CD8-positive, alpha-beta memory T cell (primary cell): Measurements from ENCODE around the gene DIDO1. TPM values are rescaled to one million over a fixed set of nuclear protein-coding genes. Genes with fewer than 3 reads are reported as not detected.

Experiments
- CTCF ChIA-PET: fragments of 350-600 bp; sonication (Branson Sonifier 250); formaldehyde crosslinking; loops from one replicate; lab custom pipeline; 2021; ENCODE audit warnings: antibody characterized with exemption; lab: Charles Lee
- POLR2A ChIA-PET: fragments of 350-600 bp; sonication (Branson Sonifier 250); formaldehyde crosslinking; loops from one replicate; lab custom pipeline; 2021; ENCODE audit warnings: antibody characterized with exemption; lab: Charles Lee
- DNase-seq, 5 donors: peaks; one replicate each; pipeline versions ENCODE4 v3.0.0 to v3.0.0-alpha.2; 2020 to 2022; ENCODE audit warnings: mixed read lengths in 1 of 5
- H3K27ac ChIP-seq: one replicate; pipeline ENCODE4 v1.7.0; 2013; ENCODE audit warnings: low read depth, mild to moderate bottlenecking, low read length, moderate library complexity
- H3K27me3 ChIP-seq: 2 replicates; pipeline ENCODE4 v1.7.0; 2013; ENCODE audit warnings: low read length, mild to moderate bottlenecking; ENCODE audit not compliant: insufficient read depth, poor library complexity, severe bottlenecking
- H3K36me3 ChIP-seq: 2 replicates; pipeline ENCODE4 v1.7.0; 2013; ENCODE audit warnings: mild to moderate bottlenecking, low read length, moderate library complexity; ENCODE audit not compliant: insufficient read depth
- H3K4me1 ChIP-seq: 2 replicates; pipeline ENCODE4 v1.7.0; 2013; ENCODE audit warnings: mild to moderate bottlenecking, low read length, moderate library complexity; ENCODE audit not compliant: insufficient read depth
- H3K4me3 ChIP-seq: 2 replicates; pipeline ENCODE4 v1.7.0; 2013; ENCODE audit warnings: mild to moderate bottlenecking, low read length
- H3K9me3 ChIP-seq: 2 replicates; pipeline ENCODE4 v1.7.0; 2013; ENCODE audit warnings: mild to moderate bottlenecking, low read length
- H3K27ac Mint-ChIP-seq, 8 donors: one replicate each; pipeline ENCODE4 v1.8.0; 2020 to 2021; ENCODE audit warnings: mixed read lengths in 8 of 8, mild to moderate bottlenecking in 6 of 8, inconsistent platforms in 3 of 8, moderate library complexity in 3 of 8
- H3K27me3 Mint-ChIP-seq, 2 donors: one replicate each; pipeline ENCODE4 v1.8.0; 2020 to 2021; ENCODE audit warnings: mixed read lengths in 2 of 2, mild to moderate bottlenecking in 1 of 2, moderate library complexity in 1 of 2
- H3K36me3 Mint-ChIP-seq, 3 donors: one replicate each; pipeline ENCODE4 v1.8.0; 2020 to 2021; ENCODE audit warnings: mixed read lengths in 3 of 3, inconsistent platforms in 1 of 3, mild to moderate bottlenecking in 1 of 3
- H3K4me1 Mint-ChIP-seq, 3 donors: one replicate each; pipeline ENCODE4 v1.8.0; 2020 to 2021; ENCODE audit warnings: mixed read lengths in 3 of 3, inconsistent platforms in 1 of 3, mild to moderate bottlenecking in 1 of 3
- H3K4me3 Mint-ChIP-seq, 7 donors: one replicate each; pipeline ENCODE4 v1.8.0; 2020 to 2021; ENCODE audit warnings: mixed read lengths in 7 of 7, mild to moderate bottlenecking in 6 of 7, moderate library complexity in 4 of 7, inconsistent platforms in 2 of 7
- H3K9me3 Mint-ChIP-seq, 5 donors: one replicate each; pipeline ENCODE4 v1.8.0; 2020 to 2022; ENCODE audit warnings: mixed read lengths in 5 of 5, mild to moderate bottlenecking in 3 of 5, moderate library complexity in 2 of 5, inconsistent platforms in 1 of 5
- polyA plus RNA-seq: library from polyadenylated mRNA; unstranded; fragments of 300-500 nt; fragmentation: Illumina TruSeq; gene quantifications from one replicate; pipeline ENCODE4 v1.2.3, GENCODE V29; 2021
- total RNA-seq, 2 experiments: library from RNA; stranded (reverse); gene quantifications; one replicate each; pipeline ENCODE4 v1.2.3, GENCODE V29; 2021

Gene DIDO1
- total and polyA plus RNA-seq, 3 experiments from 2014 or later = 39.0 to 57.3 (median 55.3) TPM

- peaks cover 11% of the 10 kb centered on the region for H3K4me1 ChIP-seq
- Mint-ChIP-seq H3K4me3 (no peak overlapping the region), H3K27me3 (no peaks in the 10 kb centered on the region), H3K9me3 (no peaks in the 10 kb centered on the region), H3K4me1 (peaks cover 12 to 25% (median 23%) of the 10 kb centered on the region in 3 donors), H3K36me3 (peaks cover 6 to 91% (median 13%) of the 10 kb centered on the region in 3 donors), H3K27ac (no peak overlapping the region)
- no peak overlapping the region for H3K4me3 ChIP-seq
- POLR2A ChIA-PET = no interaction called here
- peaks cover 39% of the 10 kb centered on the region for H3K36me3 ChIP-seq
- H3K9me3 ChIP-seq = no peaks in the 10 kb centered on the region
- DNase-seq = no peak
- no peaks in the 10 kb centered on the region for H3K27me3 ChIP-seq
- H3K27ac ChIP-seq = no peak overlapping the region
- CTCF ChIA-PET = interaction anchor here (0.8 to 2.2 kb wide), 3 partner anchors 26 to 44 kb away, joined by 3 to 5 read pairs (median 3); no protein-coding TSS in a partner anchor
Measured at GRCh38 chr20:62944746-62945145, 18.4 kb upstream of the DIDO1 start.

- Mint-ChIP-seq H3K27me3 (no peaks in the 10 kb centered on the region), H3K9me3 (no peaks in the 10 kb centered on the region), H3K4me3 (peak overlapping the region in 1 of 7 donors; percentile 20), H3K27ac (no peak overlapping the region), H3K36me3 (peaks cover 6 to 88% (median 13%) of the 10 kb centered on the region in 3 donors), H3K4me1 (peaks cover 16 to 29% (median 28%) of the 10 kb centered on the region in 3 donors)
- no peaks in the 10 kb centered on the region for H3K9me3 ChIP-seq
- H3K4me1 ChIP-seq = peaks cover 17% of the 10 kb centered on the region
- H3K4me3 ChIP-seq = no peak overlapping the region
- peaks cover 39% of the 10 kb centered on the region for H3K36me3 ChIP-seq
- no peak for DNase-seq
- CTCF ChIA-PET = interaction anchor here (0.8 to 2.2 kb wide), 3 partner anchors 27 to 44 kb away, joined by 3 to 5 read pairs (median 3); no protein-coding TSS in a partner anchor
- POLR2A ChIA-PET = interaction anchor here (0.9 kb wide), 1 partner anchor 10 kb away, joined by 4 read pairs; no protein-coding TSS in a partner anchor
- no peaks in the 10 kb centered on the region for H3K27me3 ChIP-seq
- H3K27ac ChIP-seq = no peak overlapping the region
Measured at GRCh38 chr20:62944184-62944583, 17.9 kb upstream of the DIDO1 start.

DNA sequence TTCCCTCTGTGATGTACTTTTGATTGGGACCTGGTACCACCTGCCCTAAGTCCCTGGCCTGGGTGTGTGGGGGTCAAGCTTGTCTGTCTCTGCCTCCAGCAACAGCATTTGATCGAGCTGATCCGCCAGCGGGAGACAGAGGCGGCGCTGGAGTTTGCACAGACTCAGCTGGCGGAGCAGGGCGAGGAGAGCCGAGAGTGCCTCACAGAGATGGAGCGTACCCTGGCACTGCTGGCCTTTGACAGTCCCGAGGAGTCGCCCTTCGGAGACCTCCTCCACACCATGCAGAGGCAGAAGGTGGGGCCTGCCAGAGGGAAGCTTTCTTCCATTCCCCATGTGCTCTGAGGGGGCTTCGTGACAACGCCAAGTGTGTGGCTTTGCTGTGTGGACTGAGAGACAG lies 17.1 kb upstream of the DIDO1 start:
- ChIA-PET CTCF (interaction anchor here (2.2 kb wide), 1 partner anchor 29 kb away, joined by 5 read pairs; no protein-coding TSS in a partner anchor), POLR2A (no interaction called here)
- DNase-seq = no peak
- H3K27me3 ChIP-seq = no peaks in the 10 kb centered on the region
- H3K36me3 ChIP-seq = peaks cover 39% of the 10 kb centered on the region
- peaks cover 21% of the 10 kb centered on the region for H3K4me1 ChIP-seq
- peaks cover 6 to 84% (median 13%) of the 10 kb centered on the region in 3 donors for H3K36me3 Mint-ChIP-seq
- no peaks in the 10 kb centered on the region for H3K27me3 Mint-ChIP-seq
- H3K9me3 ChIP-seq = no peaks in the 10 kb centered on the region
- H3K9me3 Mint-ChIP-seq = no peaks in the 10 kb centered on the region
- H3K4me1 Mint-ChIP-seq = peaks cover 23 to 37% (median 35%) of the 10 kb centered on the region in 3 donors
- H3K4me3 Mint-ChIP-seq = no peak overlapping the region
- no peak overlapping the region for H3K27ac ChIP-seq
- no peak overlapping the region for H3K4me3 ChIP-seq
- no peak overlapping the region for H3K27ac Mint-ChIP-seq

DNA sequence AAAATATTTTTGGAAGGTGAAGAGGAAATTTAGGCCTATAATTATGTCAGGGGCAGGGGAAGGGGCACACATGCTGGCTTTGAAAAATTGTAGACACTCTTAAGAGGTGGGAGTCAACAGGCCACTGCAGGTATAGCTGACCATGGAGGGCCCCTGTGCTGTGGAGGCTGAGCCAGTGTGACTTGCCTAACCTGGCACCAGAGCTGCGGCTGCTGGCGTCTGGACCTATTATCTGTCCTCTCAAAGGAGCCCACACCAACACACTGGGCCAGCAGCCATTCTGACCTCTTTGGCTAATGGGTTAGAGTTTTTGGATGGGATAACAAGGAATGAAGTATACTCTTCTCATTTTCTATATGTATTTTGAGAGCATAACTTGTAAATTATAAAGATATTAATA lies 16.2 kb upstream of the DIDO1 start:
- Histone ChIP-seq H3K4me1 (peaks cover 21% of the 10 kb centered on the region), H3K36me3 (peaks cover 34% of the 10 kb centered on the region), H3K9me3 (no peaks in the 10 kb centered on the region), H3K27me3 (no peaks in the 10 kb centered on the region), H3K4me3 (no peak overlapping the region), H3K27ac (no peak overlapping the region)
- ChIA-PET CTCF (no interaction called here), POLR2A (no interaction called here)
- no peak for DNase-seq
- no peak overlapping the region for H3K27ac Mint-ChIP-seq
- H3K4me1 Mint-ChIP-seq = peaks cover 25 to 41% (median 39%) of the 10 kb centered on the region in 3 donors
- H3K27me3 Mint-ChIP-seq = no peaks in the 10 kb centered on the region
- no peaks in the 10 kb centered on the region for H3K9me3 Mint-ChIP-seq
- peak overlapping the region in 1 of 7 donors; percentile 13 for H3K4me3 Mint-ChIP-seq
- H3K36me3 Mint-ChIP-seq = peaks cover 6 to 79% (median 11%) of the 10 kb centered on the region in 3 donors

DNA sequence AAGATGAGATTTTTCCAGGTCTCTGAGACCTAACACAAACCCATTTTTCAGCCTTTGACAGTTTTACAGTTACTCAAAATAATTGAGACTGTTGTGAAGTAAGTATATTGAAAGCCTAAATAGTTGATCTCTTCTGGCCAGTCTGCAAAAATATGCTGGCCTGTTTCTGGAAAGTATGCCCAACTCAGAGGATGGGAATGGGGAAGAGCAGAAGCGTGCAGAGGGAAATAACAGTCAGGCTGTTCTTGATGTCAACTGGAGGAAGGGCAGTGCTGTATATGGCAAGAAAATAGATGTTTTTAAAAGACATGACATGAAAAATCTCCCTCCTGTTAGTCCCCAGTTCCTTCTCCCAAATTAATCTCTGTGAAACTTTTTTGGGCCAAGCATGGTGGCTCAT lies 15.5 kb upstream of the DIDO1 start:
- H3K9me3 Mint-ChIP-seq = no peaks in the 10 kb centered on the region
- POLR2A ChIA-PET = no interaction called here
- CTCF ChIA-PET = interaction anchor here (1.5 kb wide), 1 partner anchor 31 kb away, joined by 3 read pairs; no protein-coding TSS in a partner anchor

DNA sequence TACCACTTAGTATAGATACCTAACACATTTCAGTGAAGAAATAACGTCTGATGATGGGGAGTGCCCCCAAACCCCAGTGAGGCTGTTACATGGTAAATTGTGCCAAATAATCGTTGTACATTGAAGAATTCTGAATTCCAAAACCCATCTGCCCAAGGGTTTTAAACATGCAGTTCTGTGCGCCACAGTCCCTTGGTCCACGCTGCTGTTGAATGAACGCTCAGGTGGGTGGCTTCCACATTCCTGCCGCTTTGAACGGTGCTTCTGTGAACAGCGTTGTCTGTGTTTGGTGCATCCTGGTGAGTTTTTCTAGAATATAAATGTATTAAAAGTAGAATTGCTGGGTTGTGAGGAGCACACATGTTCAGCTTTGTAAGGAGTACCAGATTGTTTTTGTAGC lies 14.6 kb upstream of the DIDO1 start:
- no peak for DNase-seq
- CTCF ChIA-PET = interaction anchor here (1.5 kb wide), 1 partner anchor 32 kb away, joined by 3 read pairs; no protein-coding TSS in a partner anchor

More for the DNA sequence above, 15.5 kb upstream of the DIDO1 start:
- Mint-ChIP-seq H3K27ac (peak overlapping the region in 1 of 8 donors; percentile 6), H3K27me3 (no peaks in the 10 kb centered on the region), H3K36me3 (peaks cover 6 to 76% (median 7%) of the 10 kb centered on the region in 3 donors), H3K4me3 (peak overlapping the region in 1 of 7 donors; percentile 72), H3K4me1 (peaks cover 29 to 44% (median 42%) of the 10 kb centered on the region in 3 donors)
- Histone ChIP-seq H3K27me3 (no peaks in the 10 kb centered on the region), H3K9me3 (no peaks in the 10 kb centered on the region), H3K4me1 (peaks cover 24% of the 10 kb centered on the region), H3K27ac (no peak overlapping the region), H3K4me3 (no peak overlapping the region), H3K36me3 (peaks cover 29% of the 10 kb centered on the region)
- DNase-seq = no peak

DNA sequence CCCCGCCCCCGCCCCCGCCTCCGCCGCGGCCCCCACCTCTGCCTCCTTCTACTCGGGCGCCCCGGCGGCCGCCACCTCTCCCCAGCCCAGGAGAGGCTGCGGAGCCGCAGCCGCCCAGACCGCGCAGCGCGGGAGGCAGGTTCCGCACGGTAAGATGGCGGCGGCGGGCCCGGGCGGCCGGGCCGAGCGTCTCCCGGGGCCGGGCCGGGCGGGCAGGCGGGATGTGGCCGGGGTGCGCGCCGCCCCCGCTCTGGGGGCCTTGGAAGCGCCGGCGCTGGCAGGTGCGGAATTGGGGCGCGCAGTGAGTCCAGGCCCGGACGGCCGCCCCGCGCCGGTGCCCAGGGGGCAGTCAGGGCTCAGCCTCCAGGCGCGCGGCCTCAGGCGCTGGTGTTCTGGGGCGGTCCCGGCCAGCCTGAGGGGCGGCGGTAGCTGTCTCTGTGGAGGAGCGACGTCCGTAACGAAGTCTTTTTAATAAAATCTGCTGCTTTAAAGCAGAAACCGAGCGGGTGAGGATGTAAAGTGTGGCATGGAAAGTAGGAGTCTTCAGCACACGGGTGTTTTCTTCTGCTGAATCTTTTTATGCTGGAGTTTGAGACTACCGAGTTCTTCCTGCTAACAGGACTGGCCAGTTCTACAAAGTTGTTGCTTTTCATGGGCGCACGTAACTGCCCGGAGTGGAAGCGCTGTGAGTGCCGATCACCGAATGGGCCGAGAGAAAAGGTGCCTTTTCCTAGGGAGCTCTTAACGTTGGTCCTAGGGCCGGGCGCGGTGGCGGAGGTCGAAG lies 12.0 kb upstream of the DIDO1 start, which contains the start of gene GID8:
Gene GID8 (plus strand): TSS at position 43 of the 784 bp plus-strand sequence. CDS start 3,356 bp downstream, outside the sequence.
- peaks cover 29 to 44% (median 43%) of the 10 kb centered on the region in 3 donors for H3K4me1 Mint-ChIP-seq
- H3K36me3 Mint-ChIP-seq = peaks cover 0 to 45% (median 5%) of the 10 kb centered on the region in 3 donors
- no peaks in the 10 kb centered on the region for H3K27me3 Mint-ChIP-seq
- Histone ChIP-seq H3K9me3 (no peaks in the 10 kb centered on the region), H3K36me3 (peaks cover 13% of the 10 kb centered on the region), H3K4me1 (peaks cover 49% of the 10 kb centered on the region), H3K4me3 (peak within 1 kb of the TSS; percentile 93), H3K27me3 (no peaks in the 10 kb centered on the region), H3K27ac (peak within 1 kb of the TSS; percentile 87)
- H3K27ac Mint-ChIP-seq = peak within 1 kb of the TSS; percentile 94 to 98 (median 96)
- ChIA-PET CTCF (interaction anchor here (1.8 to 4.6 kb wide), 4 partner anchors 11 to 35 kb away, joined by 5 to 38 read pairs (median 11); partner anchors contain the start of genes DIDO1 and SLC17A9), POLR2A (interaction anchor here (0.5 to 2.9 kb wide), 9 partner anchors 9 to 816 kb away, joined by 3 to 30 read pairs (median 4); partner anchors contain the start of genes DIDO1, LSM14B, MRGBP and TCFL5)
- DNase-seq = peak in 1 of 5 donors; percentile 34
- H3K4me3 Mint-ChIP-seq = peak within 1 kb of the TSS; percentile 90 to 98 (median 97)
- H3K9me3 Mint-ChIP-seq = no peaks in the 10 kb centered on the region

More for the DNA sequence above, 14.6 kb upstream of the DIDO1 start:
- no peak overlapping the region for H3K27ac ChIP-seq
- Mint-ChIP-seq H3K9me3 (no peaks in the 10 kb centered on the region), H3K4me1 (peaks cover 31 to 47% (median 44%) of the 10 kb centered on the region in 3 donors), H3K27ac (peak overlapping the region in 1 of 8 donors; percentile 45), H3K27me3 (no peaks in the 10 kb centered on the region), H3K4me3 (peak overlapping the region in 3 of 7 donors; percentile 9 to 74 (median 72)), H3K36me3 (peaks cover 5 to 68% (median 6%) of the 10 kb centered on the region in 3 donors)
- H3K4me3 ChIP-seq = no peak overlapping the region
- peaks cover 31% of the 10 kb centered on the region for H3K4me1 ChIP-seq
- no peaks in the 10 kb centered on the region for H3K9me3 ChIP-seq
- H3K36me3 ChIP-seq = peaks cover 20% of the 10 kb centered on the region
- H3K27me3 ChIP-seq = no peaks in the 10 kb centered on the region
- POLR2A ChIA-PET = no interaction called here
